ENCODE results near the gene PPP6R2.

DNA sequence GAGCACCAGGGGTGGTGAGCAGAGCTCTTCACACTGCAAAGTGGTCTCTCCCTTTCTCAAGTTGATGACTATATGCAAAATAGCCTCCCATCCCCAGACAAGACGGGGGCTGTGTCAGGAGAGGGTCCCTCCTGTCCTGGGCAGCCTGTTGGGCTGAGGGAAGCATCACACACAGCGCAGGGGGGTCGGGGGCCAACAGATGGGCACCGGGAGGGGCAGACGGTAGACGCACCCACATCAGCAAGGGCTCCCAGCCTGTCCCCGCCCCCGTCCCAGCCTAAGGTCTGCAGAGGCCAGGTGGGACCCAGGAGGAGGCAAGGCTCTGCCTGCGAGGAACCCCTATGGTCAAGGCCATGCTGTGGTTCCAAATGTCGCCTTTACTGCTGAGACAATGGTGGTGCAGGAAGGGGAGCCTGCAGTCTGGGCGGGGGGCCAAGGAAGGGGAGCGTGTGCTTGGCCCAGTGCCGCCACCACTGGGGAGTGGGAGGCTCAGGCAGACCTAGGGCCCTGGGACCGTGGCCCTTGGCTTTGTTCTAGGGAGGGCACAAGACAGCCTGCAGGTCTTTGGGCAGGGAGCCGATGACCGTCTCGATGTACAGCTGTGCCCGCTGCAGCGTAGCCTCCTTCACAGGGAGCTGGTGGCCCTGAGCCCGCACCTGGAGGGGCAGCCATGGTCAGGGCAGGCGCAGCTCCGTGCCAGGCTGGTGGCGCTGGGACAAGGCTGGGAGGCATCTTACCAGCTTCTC is 31.3 kb upstream of the PPP6R2 start:
- TF ChIP-seq, protein P1, sequence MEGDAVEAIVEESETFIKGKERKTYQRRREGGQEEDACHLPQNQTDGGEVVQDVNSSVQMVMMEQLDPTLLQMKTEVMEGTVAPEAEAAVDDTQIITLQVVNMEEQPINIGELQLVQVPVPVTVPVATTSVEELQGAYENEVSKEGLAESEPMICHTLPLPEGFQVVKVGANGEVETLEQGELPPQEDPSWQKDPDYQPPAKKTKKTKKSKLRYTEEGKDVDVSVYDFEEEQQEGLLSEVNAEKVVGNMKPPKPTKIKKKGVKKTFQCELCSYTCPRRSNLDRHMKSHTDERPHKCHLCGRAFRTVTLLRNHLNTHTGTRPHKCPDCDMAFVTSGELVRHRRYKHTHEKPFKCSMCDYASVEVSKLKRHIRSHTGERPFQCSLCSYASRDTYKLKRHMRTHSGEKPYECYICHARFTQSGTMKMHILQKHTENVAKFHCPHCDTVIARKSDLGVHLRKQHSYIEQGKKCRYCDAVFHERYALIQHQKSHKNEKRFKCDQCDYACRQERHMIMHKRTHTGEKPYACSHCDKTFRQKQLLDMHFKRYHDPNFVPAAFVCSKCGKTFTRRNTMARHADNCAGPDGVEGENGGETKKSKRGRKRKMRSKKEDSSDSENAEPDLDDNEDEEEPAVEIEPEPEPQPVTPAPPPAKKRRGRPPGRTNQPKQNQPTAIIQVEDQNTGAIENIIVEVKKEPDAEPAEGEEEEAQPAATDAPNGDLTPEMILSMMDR (IDR thresholded peaks at IDR 0.05): no peak
- no peak for TF ChIP-seq EP300 (IDR thresholded peaks at IDR 0.05)
- no peak for TF ChIP-seq POLR2A (IDR thresholded peaks at IDR 0.05)
